ENCODE data around the gene TMEM259. TPM values are rescaled to one million over a fixed set of nuclear protein-coding genes. Genes with fewer than 3 reads are reported as not detected.

The TMEM259 gene
- total and polyA plus RNA-seq, 9 of the 15 experiments (the other 6 are each of a cell fraction or from before 2014, with no cell fraction given): 0.52 to 231 (median 63.6) TPM

DNA sequence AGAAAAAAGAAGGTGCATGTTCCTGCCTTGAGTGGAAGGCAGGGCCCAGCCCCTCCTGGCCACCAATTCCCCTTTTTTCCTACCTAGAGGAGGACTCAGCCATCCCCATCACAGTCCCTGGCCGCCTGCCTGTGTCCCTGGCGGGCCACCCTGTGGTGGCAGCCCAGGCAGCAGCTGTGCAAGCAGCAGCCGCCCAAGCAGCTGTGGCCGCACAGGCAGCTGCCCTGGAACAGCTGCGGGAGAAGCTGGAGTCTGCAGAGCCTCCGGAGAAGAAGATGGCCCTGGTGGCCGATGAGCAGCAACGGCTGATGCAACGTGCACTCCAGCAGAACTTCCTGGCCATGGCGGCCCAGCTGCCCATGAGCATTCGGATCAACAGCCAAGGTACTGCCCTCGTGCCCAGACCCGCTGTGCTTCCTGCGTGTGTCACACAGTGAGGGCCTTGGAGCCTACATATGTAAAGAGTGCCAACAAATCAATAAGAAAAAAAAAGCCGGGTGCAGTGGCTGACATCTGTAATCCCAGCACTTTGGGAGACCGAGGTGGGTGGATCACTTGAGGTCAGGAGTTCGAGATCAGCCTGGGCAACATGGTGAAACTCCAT lies 54.3 kb downstream of the TMEM259 start (continued):
- TF ChIP-seq, protein P1, sequence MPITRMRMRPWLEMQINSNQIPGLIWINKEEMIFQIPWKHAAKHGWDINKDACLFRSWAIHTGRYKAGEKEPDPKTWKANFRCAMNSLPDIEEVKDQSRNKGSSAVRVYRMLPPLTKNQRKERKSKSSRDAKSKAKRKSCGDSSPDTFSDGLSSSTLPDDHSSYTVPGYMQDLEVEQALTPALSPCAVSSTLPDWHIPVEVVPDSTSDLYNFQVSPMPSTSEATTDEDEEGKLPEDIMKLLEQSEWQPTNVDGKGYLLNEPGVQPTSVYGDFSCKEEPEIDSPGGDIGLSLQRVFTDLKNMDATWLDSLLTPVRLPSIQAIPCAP (CRISPR knock-in tag; IDR thresholded peaks at IDR 0.05; ENCODE audit: borderline replicate concordance): no peak
- TF ChIP-seq KLF16 (IDR thresholded peaks at IDR 0.05) (no peak), ATF3 (IDR thresholded peaks at IDR 0.05) (no peak), ATF3 (CRISPR knock-in tag; conservative IDR thresholded peaks at IDR 0.05) (no peak), POU5F1 (IDR thresholded peaks at IDR 0.05; ENCODE audit: borderline replicate concordance, low read depth, low read length, partially characterized antibody) (no peak), CBX3 (IDR thresholded peaks at IDR 0.05; ENCODE audit: borderline replicate concordance in 1 of 2, low read length in 2 of 2) (peak in 1 of 2 experiments; percentile 71; a peak in 2 of 3 replicates), CHD7 (IDR thresholded peaks at IDR 0.05; ENCODE audit: low read depth, low read length) (no peak), ADNP (tag; IDR thresholded peaks at IDR 0.05) (peak; percentile 77), ZNF274 (IDR thresholded peaks at IDR 0.05; ENCODE audit: borderline replicate concordance, low read depth, low read length) (no peak), EGR1 (conservative IDR thresholded peaks at IDR 0.05) (no peak), KDM1A (IDR thresholded peaks at IDR 0.05) (peak; percentile 56 to 78), RBM14 (IDR thresholded peaks at IDR 0.05; ENCODE audit: borderline replicate concordance, insufficient read depth, low read depth, low read length) (no peak)
- TF ChIP-seq, protein P2, sequence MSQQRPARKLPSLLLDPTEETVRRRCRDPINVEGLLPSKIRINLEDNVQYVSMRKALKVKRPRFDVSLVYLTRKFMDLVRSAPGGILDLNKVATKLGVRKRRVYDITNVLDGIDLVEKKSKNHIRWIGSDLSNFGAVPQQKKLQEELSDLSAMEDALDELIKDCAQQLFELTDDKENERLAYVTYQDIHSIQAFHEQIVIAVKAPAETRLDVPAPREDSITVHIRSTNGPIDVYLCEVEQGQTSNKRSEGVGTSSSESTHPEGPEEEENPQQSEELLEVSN (IDR thresholded peaks at IDR 0.05; ENCODE audit: borderline replicate concordance in 1 of 2, extremely low read depth in 1 of 2, insufficient read depth in 1 of 2, insufficient read length in 1 of 2, low read depth in 1 of 2, low read length in 1 of 2, poor library complexity in 1 of 2, severe bottlenecking in 1 of 2): no peak
